H9 (cell line): ENCODE data around the gene ROCK2. TPM values are rescaled to one million over a fixed set of nuclear protein-coding genes. Genes with fewer than 3 reads are reported as not detected.

Source experiments
- DNase-seq: peaks from one replicate; pipeline ENCODE4 v3.0.0-alpha.2; 2017
- H2AFZ ChIP-seq: one replicate; pipeline ENCODE4 v1.6.1; 2013; ENCODE audit warnings: mild to moderate bottlenecking, low read length, control low read depth, moderate library complexity
- H2AK5ac ChIP-seq: 2 replicates; pipeline ENCODE4 v1.6.1; 2013; ENCODE audit warnings: low read length, control low read depth, mixed read lengths; ENCODE audit not compliant: insufficient read length
- H2BK120ac ChIP-seq: one replicate; pipeline ENCODE4 v1.6.1; 2013; ENCODE audit warnings: low read depth, mild to moderate bottlenecking, low read length, control low read depth, inconsistent platforms; ENCODE audit not compliant: poor library complexity, severe bottlenecking
- H2BK12ac ChIP-seq: 2 replicates; pipeline ENCODE4 v1.6.1; 2013; ENCODE audit warnings: low read length, control low read depth, mixed read lengths, low read depth; ENCODE audit not compliant: insufficient read length
- H2BK15ac ChIP-seq: 2 replicates; pipeline ENCODE4 v1.6.1; 2013; ENCODE audit warnings: low read depth, low read length, control low read depth
- H2BK20ac ChIP-seq: one replicate; pipeline ENCODE4 v1.6.1; 2013; ENCODE audit warnings: low read depth, mild to moderate bottlenecking, low read length, control low read depth, inconsistent platforms; ENCODE audit not compliant: poor library complexity, severe bottlenecking
- H2BK5ac ChIP-seq: 2 replicates; pipeline ENCODE4 v1.6.1; 2013; ENCODE audit warnings: low read length, control low read depth, mixed read lengths; ENCODE audit not compliant: insufficient read length
- H3K14ac ChIP-seq: 2 replicates; pipeline ENCODE4 v1.6.1; 2013; ENCODE audit warnings: low read length, control low read depth; ENCODE audit not compliant: insufficient read depth
- H3K18ac ChIP-seq: 2 replicates; pipeline ENCODE4 v1.6.1; 2013; ENCODE audit warnings: low read depth, mild to moderate bottlenecking, mixed read lengths, low read length, control low read depth; ENCODE audit not compliant: insufficient read length
- H3K23ac ChIP-seq: 2 replicates; pipeline ENCODE4 v1.6.1; 2013; ENCODE audit warnings: low read length, control low read depth, mixed read lengths, low read depth; ENCODE audit not compliant: insufficient read length
- H3K23me2 ChIP-seq: 2 replicates; pipeline ENCODE4 v1.6.1; 2013; ENCODE audit warnings: low read depth, mild to moderate bottlenecking, mixed read lengths, low read length, control low read depth; ENCODE audit not compliant: insufficient read length, poor library complexity, severe bottlenecking
- H3K27ac ChIP-seq: 2 replicates; pipeline ENCODE4 v1.5.1; 2013; ENCODE audit warnings: low read length, control low read depth, mixed read lengths, low read depth; ENCODE audit not compliant: insufficient read length
- H3K27me3 ChIP-seq: 2 replicates; pipeline ENCODE4 v1.6.1; 2013; ENCODE audit warnings: low read length, control low read depth, inconsistent platforms; ENCODE audit not compliant: insufficient read depth
- H3K4ac ChIP-seq: 2 replicates; pipeline ENCODE4 v1.6.1; 2013; ENCODE audit warnings: low read depth, mild to moderate bottlenecking, control low read depth, inconsistent platforms, low read length, moderate library complexity
- H3K4me1 ChIP-seq: 2 replicates; pipeline ENCODE4 v1.6.1; 2013; ENCODE audit warnings: low read length, control low read depth, inconsistent platforms; ENCODE audit not compliant: insufficient read depth
- H3K4me2 ChIP-seq: 2 replicates; pipeline ENCODE4 v1.6.1; 2013; ENCODE audit warnings: low read length, control low read depth, mixed read lengths; ENCODE audit not compliant: insufficient read length, insufficient read depth
- H3K56ac ChIP-seq: 2 replicates; pipeline ENCODE4 v1.6.1; 2013; ENCODE audit warnings: low read depth, mild to moderate bottlenecking, mixed read lengths, low read length, control low read depth; ENCODE audit not compliant: insufficient read length
- H3K79me1 ChIP-seq: 2 replicates; pipeline ENCODE4 v1.6.1; 2013; ENCODE audit warnings: low read depth, mild to moderate bottlenecking, moderate library complexity, low read length, control low read depth, inconsistent platforms; ENCODE audit not compliant: insufficient read depth, poor library complexity, severe bottlenecking
- H3K79me2 ChIP-seq: 2 replicates; pipeline ENCODE4 v1.6.1; 2013; ENCODE audit warnings: low read length, control low read depth, inconsistent platforms; ENCODE audit not compliant: insufficient read depth
- H3K9ac ChIP-seq: 2 replicates; pipeline ENCODE4 v1.6.1; 2013; ENCODE audit warnings: low read length, control low read depth, mixed read lengths; ENCODE audit not compliant: insufficient read length; ENCODE audit errors: extremely low read depth
- H3K9me3 ChIP-seq: one replicate; pipeline ENCODE4 v1.6.1; 2013; ENCODE audit warnings: low read depth, low read length, inconsistent platforms; ENCODE audit not compliant: control insufficient read depth
- H3T11ph ChIP-seq: one replicate; pipeline ENCODE4 v1.6.1; 2013; ENCODE audit warnings: mild to moderate bottlenecking, low read length, control low read depth, inconsistent platforms
- H4K20me1 ChIP-seq: one replicate; pipeline ENCODE4 v1.6.1; 2013; ENCODE audit not compliant: control insufficient read depth, insufficient read length, insufficient read depth
- H4K5ac ChIP-seq: 2 replicates; pipeline ENCODE4 v1.6.1; 2013; ENCODE audit warnings: low read depth, mild to moderate bottlenecking, mixed read lengths, low read length, control low read depth; ENCODE audit not compliant: insufficient read length
- H4K8ac ChIP-seq: replicated peaks from 2 replicates; pipeline ENCODE4 v1.6.1; 2013; ENCODE audit warnings: low read length, control low read depth, mixed read lengths, low read depth; ENCODE audit not compliant: insufficient read length
- H4K91ac ChIP-seq: 2 replicates; pipeline ENCODE4 v1.6.1; 2013; ENCODE audit warnings: low read depth, mild to moderate bottlenecking, moderate library complexity, mixed read lengths, low read length, control low read depth; ENCODE audit not compliant: insufficient read length
- H3K27ac Mint-ChIP-seq, 3 experiments: 2 replicates in 2 of 3; 3 replicates in 1 of 3; pipeline ENCODE4 v1.8.0; 2020 to 2021; ENCODE audit warnings: mixed read lengths in 3 of 3, mild to moderate bottlenecking in 1 of 3, moderate library complexity in 1 of 3
- H3K27me3 Mint-ChIP-seq: 2 replicates; pipeline ENCODE4 v1.8.0; 2021; ENCODE audit warnings: low read depth, mild to moderate bottlenecking, moderate library complexity, mixed read lengths
- H3K36me3 Mint-ChIP-seq, 3 experiments: 2 replicates in 2 of 3; 3 replicates in 1 of 3; pipeline ENCODE4 v1.8.0; 2020 to 2021; ENCODE audit warnings: low read depth in 3 of 3, mixed read lengths in 3 of 3; ENCODE audit not compliant: insufficient read depth in 1 of 3
- H3K4me1 Mint-ChIP-seq, 2 experiments: 2 replicates each; pipeline ENCODE4 v1.8.0; 2020; ENCODE audit warnings: mixed read lengths in 2 of 2
- H3K4me3 Mint-ChIP-seq, 2 experiments: 2 replicates in 1 of 2; 3 replicates in 1 of 2; pipeline ENCODE4 v1.8.0; 2020 to 2021; ENCODE audit warnings: mild to moderate bottlenecking in 2 of 2, mixed read lengths in 2 of 2, moderate library complexity in 1 of 2
- H3K9me3 Mint-ChIP-seq, 2 experiments: 2 replicates in 1 of 2; 3 replicates in 1 of 2; pipeline ENCODE4 v1.8.0; 2020; ENCODE audit warnings: mild to moderate bottlenecking in 2 of 2, mixed read lengths in 2 of 2, moderate library complexity in 1 of 2
- total RNA-seq: library from RNA; stranded (reverse); gene quantifications from 2 replicates; pipeline ENCODE4 v1.2.1, GENCODE V29; 2021
- TF ChIP-seq, protein P1 (sequence below): fragments of 200-600 bp; sonication (generic); conservative IDR thresholded peaks from 3 replicates; pipeline ENCODE4 v1.8.0; 2021; ENCODE audit warnings: antibody characterized with exemption, mild to moderate bottlenecking

Gene ROCK2
- total RNA-seq, 1 experiment from 2014 or later = 33.2 TPM

DNA sequence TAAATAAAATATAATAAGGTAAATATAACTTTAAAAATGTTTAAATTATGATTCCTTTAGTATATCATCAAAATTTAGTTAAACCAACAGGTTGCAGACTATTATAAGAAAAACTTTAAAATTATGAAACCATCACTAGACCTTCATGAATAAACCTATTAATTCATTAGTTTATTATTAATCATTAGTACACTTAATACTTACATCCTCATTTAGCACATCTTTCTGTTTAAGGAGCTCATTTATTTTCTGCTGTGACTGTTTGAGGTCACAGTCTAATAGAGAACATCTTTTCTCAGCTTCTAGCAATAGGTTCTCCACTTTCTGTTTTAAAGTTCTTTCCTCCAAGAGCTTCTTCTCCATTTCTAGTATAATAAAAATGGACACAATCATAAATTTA, 136.4 kb downstream of the ROCK2 start:
- TF ChIP-seq, protein P1, sequence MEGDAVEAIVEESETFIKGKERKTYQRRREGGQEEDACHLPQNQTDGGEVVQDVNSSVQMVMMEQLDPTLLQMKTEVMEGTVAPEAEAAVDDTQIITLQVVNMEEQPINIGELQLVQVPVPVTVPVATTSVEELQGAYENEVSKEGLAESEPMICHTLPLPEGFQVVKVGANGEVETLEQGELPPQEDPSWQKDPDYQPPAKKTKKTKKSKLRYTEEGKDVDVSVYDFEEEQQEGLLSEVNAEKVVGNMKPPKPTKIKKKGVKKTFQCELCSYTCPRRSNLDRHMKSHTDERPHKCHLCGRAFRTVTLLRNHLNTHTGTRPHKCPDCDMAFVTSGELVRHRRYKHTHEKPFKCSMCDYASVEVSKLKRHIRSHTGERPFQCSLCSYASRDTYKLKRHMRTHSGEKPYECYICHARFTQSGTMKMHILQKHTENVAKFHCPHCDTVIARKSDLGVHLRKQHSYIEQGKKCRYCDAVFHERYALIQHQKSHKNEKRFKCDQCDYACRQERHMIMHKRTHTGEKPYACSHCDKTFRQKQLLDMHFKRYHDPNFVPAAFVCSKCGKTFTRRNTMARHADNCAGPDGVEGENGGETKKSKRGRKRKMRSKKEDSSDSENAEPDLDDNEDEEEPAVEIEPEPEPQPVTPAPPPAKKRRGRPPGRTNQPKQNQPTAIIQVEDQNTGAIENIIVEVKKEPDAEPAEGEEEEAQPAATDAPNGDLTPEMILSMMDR = no peak
- Histone ChIP-seq H3K4ac (no peak overlapping the region), H3T11ph (no peak overlapping the region), H3K4me2 (no peak overlapping the region), H2BK15ac (no peak overlapping the region), H3K79me1 (no peaks in the 10 kb centered on the region), H3K14ac (no peak overlapping the region), H4K91ac (no peak overlapping the region), H3K4me1 (no peaks in the 10 kb centered on the region), H3K56ac (no peak overlapping the region), H4K5ac (no peak overlapping the region), H2AK5ac (no peak overlapping the region), H3K79me2 (no peaks in the 10 kb centered on the region), H3K9ac (no peak overlapping the region), H4K20me1 (no peaks in the 10 kb centered on the region), H3K27ac (no peak overlapping the region), H2BK20ac (no peak overlapping the region), H3K9me3 (no peaks in the 10 kb centered on the region), H2BK12ac (no peak overlapping the region), H3K27me3 (no peaks in the 10 kb centered on the region), H2AFZ (no peak overlapping the region), H2BK120ac (no peak overlapping the region), H4K8ac (no peak overlapping the region), H3K18ac (no peak overlapping the region), H2BK5ac (no peak overlapping the region), H3K23ac (no peak overlapping the region), H3K23me2 (no peaks in the 10 kb centered on the region)
- peaks cover 3 to 31% (median 6%) of the 10 kb centered on the region in 3 experiments; a peak in 5 of 7 replicates for H3K36me3 Mint-ChIP-seq
- no peak overlapping the region for H3K4me3 Mint-ChIP-seq
- H3K9me3 Mint-ChIP-seq = no peaks in the 10 kb centered on the region
- H3K27me3 Mint-ChIP-seq = no peaks in the 10 kb centered on the region
- H3K4me1 Mint-ChIP-seq = no peaks in the 10 kb centered on the region
- H3K27ac Mint-ChIP-seq = no peak overlapping the region
- no peak for DNase-seq
